C4-2B (cell line): Measurements from ENCODE around the gene RASAL2.

Source experiments
- ZFX ChIP-seq: fragments of 450-650 bp; IDR thresholded peaks from 2 replicates; pipeline ENCODE4 v1.6.1; 2017
- TF ChIP-seq, protein P1 (sequence below): fragments of 450-650 bp; conservative IDR thresholded peaks from 2 replicates; pipeline ENCODE4 v1.5.1; 2017; ENCODE audit warnings: mild to moderate bottlenecking

- TF ChIP-seq, protein P1, sequence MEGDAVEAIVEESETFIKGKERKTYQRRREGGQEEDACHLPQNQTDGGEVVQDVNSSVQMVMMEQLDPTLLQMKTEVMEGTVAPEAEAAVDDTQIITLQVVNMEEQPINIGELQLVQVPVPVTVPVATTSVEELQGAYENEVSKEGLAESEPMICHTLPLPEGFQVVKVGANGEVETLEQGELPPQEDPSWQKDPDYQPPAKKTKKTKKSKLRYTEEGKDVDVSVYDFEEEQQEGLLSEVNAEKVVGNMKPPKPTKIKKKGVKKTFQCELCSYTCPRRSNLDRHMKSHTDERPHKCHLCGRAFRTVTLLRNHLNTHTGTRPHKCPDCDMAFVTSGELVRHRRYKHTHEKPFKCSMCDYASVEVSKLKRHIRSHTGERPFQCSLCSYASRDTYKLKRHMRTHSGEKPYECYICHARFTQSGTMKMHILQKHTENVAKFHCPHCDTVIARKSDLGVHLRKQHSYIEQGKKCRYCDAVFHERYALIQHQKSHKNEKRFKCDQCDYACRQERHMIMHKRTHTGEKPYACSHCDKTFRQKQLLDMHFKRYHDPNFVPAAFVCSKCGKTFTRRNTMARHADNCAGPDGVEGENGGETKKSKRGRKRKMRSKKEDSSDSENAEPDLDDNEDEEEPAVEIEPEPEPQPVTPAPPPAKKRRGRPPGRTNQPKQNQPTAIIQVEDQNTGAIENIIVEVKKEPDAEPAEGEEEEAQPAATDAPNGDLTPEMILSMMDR: no peak
- no peak for TF ChIP-seq ZFX
Measured at GRCh38 chr1:178066296-178066907, 27.5 kb upstream of the RASAL2 start.
